Brain microvascular endothelial cell (primary cell): ENCODE measurements around the gene UNC5B.
A peak's percentile ranks its signal among the peaks of the same experiment; 100 is the strongest.
"Not testable (repeated sequence)": the region's sequence is repeated elsewhere in the genome, so short reads cannot be mapped to it uniquely, and the experiment has no call there.

Experiments used
- DNase-seq: peaks from one replicate; pipeline ENCODE4 v3.0.0-alpha.2; 2020
- H3K27ac ChIP-seq: fragments of 250-450 bp; sonication (Bioruptor Pico); 2 replicates; pipeline ENCODE4 v1.5.1; 2020; ENCODE audit warnings: mild to moderate bottlenecking, moderate library complexity
- H3K27me3 ChIP-seq: fragments of 250-450 bp; sonication (Bioruptor Pico); replicated peaks from 2 replicates; pipeline ENCODE4 v1.5.1; 2020; ENCODE audit warnings: mild to moderate bottlenecking
- H3K36me3 ChIP-seq: fragments of 250-450 bp; sonication (Bioruptor Pico); replicated peaks from 2 replicates; pipeline ENCODE4 v1.5.1; 2020; ENCODE audit warnings: mild to moderate bottlenecking
- H3K4me3 ChIP-seq: 2 replicates; pipeline ENCODE4 v1.5.1; 2011; ENCODE audit warnings: low read depth, mild to moderate bottlenecking, control low read depth, low read length, moderate library complexity
- CTCF ChIP-seq: IDR thresholded peaks from 2 replicates; pipeline ENCODE4 v1.5.1; 2011; ENCODE audit warnings: low read depth, mild to moderate bottlenecking, moderate library complexity, low read length, control low read depth, inconsistent platforms; ENCODE audit errors: missing control alignments
- in situ Hi-C: cut with HindIII; loops from 2 replicates; pipeline ENCODE4 v1.10.0; 2017; ENCODE audit warnings: low sequenced_read_pairs, low pct_ligation_motif_present

The UNC5B gene

GRCh38 chr10:71217266-71218045 is 5.1 kb downstream of the UNC5B start:
- no peak overlapping the region for H3K27ac ChIP-seq
- no peaks in the 10 kb centered on the region for H3K36me3 ChIP-seq
- no peaks in the 10 kb centered on the region for H3K27me3 ChIP-seq
- in situ Hi-C loops: no loop called here
- H3K4me3 ChIP-seq: peak overlapping the region; percentile 58
- peak; percentile 19 for TF ChIP-seq CTCF
- DNase-seq: no peak

- no peak for DNase-seq
- Histone ChIP-seq H3K4me3 (peak overlapping the region; percentile 58), H3K36me3 (no peaks in the 10 kb centered on the region), H3K27me3 (no peaks in the 10 kb centered on the region), H3K27ac (no peak overlapping the region)
- TF ChIP-seq CTCF: no peak
- in situ Hi-C loops: no loop called here
These were observed 5.8 kb downstream of the UNC5B start for GRCh38 chr10:71218046-71218650.

- H3K4me3 ChIP-seq: no peak overlapping the region
- no peak for TF ChIP-seq CTCF
- no peak for DNase-seq
- H3K27me3 ChIP-seq: no peaks in the 10 kb centered on the region
- H3K36me3 ChIP-seq: no peaks in the 10 kb centered on the region
- H3K27ac ChIP-seq: no peak overlapping the region
- in situ Hi-C loops: no loop called here
These were observed 6.3 kb downstream of the UNC5B start for GRCh38 chr10:71218651-71219050.

GRCh38 chr10:71219236-71219917 is 7.0 kb downstream of the UNC5B start:
- H3K36me3 ChIP-seq, DNase-seq, in situ Hi-C loops, H3K4me3 ChIP-seq, H3K27me3 ChIP-seq, H3K27ac ChIP-seq: not testable (repeated sequence)

- Histone ChIP-seq H3K4me3 (no peak overlapping the region), H3K36me3 (no peaks in the 10 kb centered on the region), H3K27me3 (no peaks in the 10 kb centered on the region), H3K27ac (no peak overlapping the region)
- TF ChIP-seq CTCF: no peak
- in situ Hi-C loops: no loop called here
- DNase-seq: no peak
These were observed 7.7 kb downstream of the UNC5B start for GRCh38 chr10:71219918-71220688.
